ENCODE measurements around the gene ULBP2. TPM values are rescaled to one million over a fixed set of nuclear protein-coding genes. Genes with fewer than 3 reads are reported as not detected.
"Not testable (repeated sequence)": the region's sequence is repeated elsewhere in the genome, so short reads cannot be mapped to it uniquely, and the experiment has no call there.

Gene ULBP2
- polyA plus RNA-seq, 1 donor (not counting 4 experiments of a cell fraction or from before 2014, with no cell fraction given) = 11.8 TPM

GRCh38 chr6:149969635-149970034, 27.8 kb downstream of the ULBP2 start:
- Histone ChIP-seq H3K36me3 (ENCODE audit: control insufficient read depth in 2 of 2, extremely low read depth in 1 of 2, insufficient read depth in 2 of 2, low read length in 2 of 2) (no peaks in the 10 kb centered on the region), H4K20me1 (ENCODE audit: control insufficient read depth, extremely low read depth, insufficient read depth, low read length) (no peaks in the 10 kb centered on the region), H3K9me1 (ENCODE audit: control insufficient read depth, extremely low read depth, insufficient read depth, low read length) (no peaks in the 10 kb centered on the region), H3K9me3 (ENCODE audit: control insufficient read depth, low read depth, low read length) (no peaks in the 10 kb centered on the region), H3K4me1 (ENCODE audit: control insufficient read depth, extremely low read depth, insufficient read depth, low read length) (peaks cover 3% of the 10 kb centered on the region), H3K9ac (ENCODE audit: control insufficient read depth, extremely low read depth, insufficient read depth, low read length) (no peak overlapping the region), H3K27me3 (ENCODE audit: control insufficient read depth, extremely low read depth, insufficient read depth, low read length) (peaks cover 28% of the 10 kb centered on the region), H3K27ac (ENCODE audit: control insufficient read depth, insufficient read depth, low read length) (no peak overlapping the region), H2AFZ (ENCODE audit: control insufficient read depth, low read length) (no peak overlapping the region), H3K4me3 (ENCODE audit: control insufficient read depth in 2 of 3, extremely low read depth in 1 of 3, insufficient read depth in 2 of 3, low read depth in 1 of 3, low read length in 3 of 3) (no peak overlapping the region), H3K79me2 (ENCODE audit: control insufficient read depth, insufficient read depth, low read length) (no peaks in the 10 kb centered on the region), H3K4me2 (ENCODE audit: control insufficient read depth, extremely low read depth, insufficient read depth, low read depth, low read length) (no peak overlapping the region)
- no peak for TF ChIP-seq EZH2 (IDR thresholded peaks at IDR 0.05; ENCODE audit: low read length)
- no peak for TF ChIP-seq CTCF (optimal IDR thresholded peaks at IDR 0.05 in 1 of 3, IDR thresholded peaks at IDR 0.05 in 1 of 3, conservative IDR thresholded peaks at IDR 0.05 in 1 of 3; ENCODE audit: extremely low read depth in 1 of 3, insufficient read depth in 2 of 3, low read length in 3 of 3)
- FAIRE-seq (no peak), DNase-seq (ENCODE audit: low read depth, low spot score) (no peak)
- dilution Hi-C loops (cut with MboI; ENCODE audit: extremely low pct_ligation_motif_present, low sequenced_read_pairs) = no loop called here

- H3K9ac ChIP-seq (ENCODE audit: control insufficient read depth, extremely low read depth, insufficient read depth, low read length); dilution Hi-C loops (cut with MboI; ENCODE audit: extremely low pct_ligation_motif_present, low sequenced_read_pairs); H3K9me3 ChIP-seq (ENCODE audit: control insufficient read depth, low read depth, low read length); H3K27ac ChIP-seq (ENCODE audit: control insufficient read depth, insufficient read depth, low read length); H4K20me1 ChIP-seq (ENCODE audit: control insufficient read depth, extremely low read depth, insufficient read depth, low read length); DNase-seq (ENCODE audit: low read depth, low spot score); H3K4me3 ChIP-seq (ENCODE audit: control insufficient read depth in 2 of 3, extremely low read depth in 1 of 3, insufficient read depth in 2 of 3, low read depth in 1 of 3, low read length in 3 of 3); H3K36me3 ChIP-seq (ENCODE audit: control insufficient read depth in 2 of 2, extremely low read depth in 1 of 2, insufficient read depth in 2 of 2, low read length in 2 of 2); H3K4me2 ChIP-seq (ENCODE audit: control insufficient read depth, extremely low read depth, insufficient read depth, low read depth, low read length); H3K79me2 ChIP-seq (ENCODE audit: control insufficient read depth, insufficient read depth, low read length); FAIRE-seq; H3K4me1 ChIP-seq (ENCODE audit: control insufficient read depth, extremely low read depth, insufficient read depth, low read length); H2AFZ ChIP-seq (ENCODE audit: control insufficient read depth, low read length); H3K9me1 ChIP-seq (ENCODE audit: control insufficient read depth, extremely low read depth, insufficient read depth, low read length): not testable (repeated sequence)
- H3K27me3 ChIP-seq (ENCODE audit: control insufficient read depth, extremely low read depth, insufficient read depth, low read length) = peaks cover 35% of the 10 kb centered on the region
Measured at GRCh38 chr6:149974394-149974793, 32.6 kb downstream of the ULBP2 start.

GRCh38 chr6:149974825-149975224, 33.0 kb downstream of the ULBP2 start:
- Histone ChIP-seq H3K27ac (ENCODE audit: control insufficient read depth, insufficient read depth, low read length) (no peak overlapping the region), H2AFZ (ENCODE audit: control insufficient read depth, low read length) (no peak overlapping the region), H3K9me1 (ENCODE audit: control insufficient read depth, extremely low read depth, insufficient read depth, low read length) (no peaks in the 10 kb centered on the region), H4K20me1 (ENCODE audit: control insufficient read depth, extremely low read depth, insufficient read depth, low read length) (no peaks in the 10 kb centered on the region), H3K36me3 (ENCODE audit: control insufficient read depth in 2 of 2, extremely low read depth in 1 of 2, insufficient read depth in 2 of 2, low read length in 2 of 2) (no peaks in the 10 kb centered on the region), H3K4me1 (ENCODE audit: control insufficient read depth, extremely low read depth, insufficient read depth, low read length) (no peaks in the 10 kb centered on the region), H3K79me2 (ENCODE audit: control insufficient read depth, insufficient read depth, low read length) (no peaks in the 10 kb centered on the region), H3K4me2 (ENCODE audit: control insufficient read depth, extremely low read depth, insufficient read depth, low read depth, low read length) (no peak overlapping the region), H3K9ac (ENCODE audit: control insufficient read depth, extremely low read depth, insufficient read depth, low read length) (no peak overlapping the region), H3K9me3 (ENCODE audit: control insufficient read depth, low read depth, low read length) (no peaks in the 10 kb centered on the region), H3K4me3 (ENCODE audit: control insufficient read depth in 2 of 3, extremely low read depth in 1 of 3, insufficient read depth in 2 of 3, low read depth in 1 of 3, low read length in 3 of 3) (no peak overlapping the region), H3K27me3 (ENCODE audit: control insufficient read depth, extremely low read depth, insufficient read depth, low read length) (peaks cover 31% of the 10 kb centered on the region)
- FAIRE-seq (no peak), DNase-seq (ENCODE audit: low read depth, low spot score) (no peak)
- dilution Hi-C loops (cut with MboI; ENCODE audit: extremely low pct_ligation_motif_present, low sequenced_read_pairs) = no loop called here
- TF ChIP-seq CTCF (optimal IDR thresholded peaks at IDR 0.05 in 1 of 3, IDR thresholded peaks at IDR 0.05 in 1 of 3, conservative IDR thresholded peaks at IDR 0.05 in 1 of 3; ENCODE audit: extremely low read depth in 1 of 3, insufficient read depth in 2 of 3, low read length in 3 of 3) (no peak), EZH2 (IDR thresholded peaks at IDR 0.05; ENCODE audit: low read length) (no peak)

Data from keratinocyte (primary cell).